ENCODE measurements around the gene SUPT20H. TPM values are rescaled to one million over a fixed set of nuclear protein-coding genes. Genes with fewer than 3 reads are reported as not detected.

SUPT20H gene
- total and polyA plus RNA-seq, 2 donors (not counting 3 experiments of a cell fraction or from before 2014, with no cell fraction given) = 47.2 to 70.7 TPM

DNA sequence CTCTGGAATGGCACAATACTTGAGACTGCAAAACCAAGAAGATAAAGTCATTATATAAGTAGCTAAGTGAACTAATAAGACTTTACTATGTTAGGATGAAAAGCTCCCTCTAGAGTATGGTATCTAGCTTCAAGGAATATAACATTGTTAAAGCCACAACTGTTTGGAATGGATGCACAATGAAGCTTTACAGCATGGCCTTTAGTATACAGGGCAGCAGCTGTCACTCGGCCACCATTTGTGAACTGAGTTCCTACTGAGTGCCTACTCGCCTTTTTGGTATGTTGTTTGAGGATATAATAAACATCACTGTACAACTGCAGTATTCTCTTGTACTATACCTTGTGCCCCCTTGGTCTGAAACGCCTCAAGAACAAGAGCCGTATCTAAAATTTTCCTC is 67.1 kb downstream of the SUPT20H start:
- no peak overlapping the region for H3K27ac ChIP-seq (ENCODE audit: insufficient read depth, low read depth, low read length)
- H3K27me3 ChIP-seq (ENCODE audit: control insufficient read depth in 2 of 2, insufficient read depth in 2 of 2, low read length in 2 of 2) = no peaks in the 10 kb centered on the region
- H3K36me3 ChIP-seq (ENCODE audit: control insufficient read depth in 2 of 2, extremely low read depth in 1 of 2, insufficient read depth in 2 of 2, low read length in 2 of 2) = peaks cover 17 to 40% of the 10 kb centered on the region in 2 experiments
- H3K79me2 ChIP-seq (ENCODE audit: control insufficient read depth, insufficient read depth, low read length) = peaks cover 25% of the 10 kb centered on the region
- H3K9me1 ChIP-seq (replicated peaks; ENCODE audit: control insufficient read depth, extremely low read depth, insufficient read depth, low read length) = no peaks in the 10 kb centered on the region
- peaks cover 9% of the 10 kb centered on the region for H3K4me1 ChIP-seq (ENCODE audit: control insufficient read depth, extremely low read depth, insufficient read depth, low read length)
- intact Hi-C loops (cut with micrococcal nuclease) = no loop called here
- no peak overlapping the region for H2AFZ ChIP-seq (ENCODE audit: low read depth, low read length)
- no peak overlapping the region for H3K9ac ChIP-seq (replicated peaks; ENCODE audit: extremely low read depth, insufficient read depth, low read length)
- CTCF ChIA-PET = interaction anchor here (0.5 to 1.8 kb wide), 3 partner anchors 10 to 184 kb away, joined by 3 to 6 read pairs (median 4); no protein-coding TSS in a partner anchor
- no peak for FAIRE-seq
- no peaks in the 10 kb centered on the region for H3K9me3 ChIP-seq (replicated peaks; ENCODE audit: control insufficient read depth, insufficient read depth, low read length)
- POLR2A ChIA-PET = no interaction called here
- dilution Hi-C loops (cut with MboI; ENCODE audit: extremely low pct_ligation_motif_present, low sequenced_read_pairs) = loop anchor here (25.0 kb wide), 1 partner anchor 130 kb away; no protein-coding TSS in a partner anchor
- no TSS peak for BruUV-seq (replicated peaks)
- no peak overlapping the region for H3K4me2 ChIP-seq (ENCODE audit: insufficient read depth, low read length)
- no peaks in the 10 kb centered on the region for H4K20me1 ChIP-seq (replicated peaks; ENCODE audit: control insufficient read depth, extremely low read depth, insufficient read depth, low read length)
- no peak for TF ChIP-seq GATA2 (IDR thresholded peaks at IDR 0.05; ENCODE audit: insufficient read depth, insufficient read length, low read depth, low read length)
- TF ChIP-seq POLR2AphosphoS5 (IDR thresholded peaks at IDR 0.05; ENCODE audit: insufficient read depth, low read depth, low read length) = no peak
- TF ChIP-seq, protein P1, sequence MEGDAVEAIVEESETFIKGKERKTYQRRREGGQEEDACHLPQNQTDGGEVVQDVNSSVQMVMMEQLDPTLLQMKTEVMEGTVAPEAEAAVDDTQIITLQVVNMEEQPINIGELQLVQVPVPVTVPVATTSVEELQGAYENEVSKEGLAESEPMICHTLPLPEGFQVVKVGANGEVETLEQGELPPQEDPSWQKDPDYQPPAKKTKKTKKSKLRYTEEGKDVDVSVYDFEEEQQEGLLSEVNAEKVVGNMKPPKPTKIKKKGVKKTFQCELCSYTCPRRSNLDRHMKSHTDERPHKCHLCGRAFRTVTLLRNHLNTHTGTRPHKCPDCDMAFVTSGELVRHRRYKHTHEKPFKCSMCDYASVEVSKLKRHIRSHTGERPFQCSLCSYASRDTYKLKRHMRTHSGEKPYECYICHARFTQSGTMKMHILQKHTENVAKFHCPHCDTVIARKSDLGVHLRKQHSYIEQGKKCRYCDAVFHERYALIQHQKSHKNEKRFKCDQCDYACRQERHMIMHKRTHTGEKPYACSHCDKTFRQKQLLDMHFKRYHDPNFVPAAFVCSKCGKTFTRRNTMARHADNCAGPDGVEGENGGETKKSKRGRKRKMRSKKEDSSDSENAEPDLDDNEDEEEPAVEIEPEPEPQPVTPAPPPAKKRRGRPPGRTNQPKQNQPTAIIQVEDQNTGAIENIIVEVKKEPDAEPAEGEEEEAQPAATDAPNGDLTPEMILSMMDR (IDR thresholded peaks at IDR 0.05; ENCODE audit: extremely low read depth in 1 of 2, insufficient read depth in 1 of 2, low read depth in 1 of 2, low read length in 2 of 2) = no peak
- TF ChIP-seq, protein P2, sequence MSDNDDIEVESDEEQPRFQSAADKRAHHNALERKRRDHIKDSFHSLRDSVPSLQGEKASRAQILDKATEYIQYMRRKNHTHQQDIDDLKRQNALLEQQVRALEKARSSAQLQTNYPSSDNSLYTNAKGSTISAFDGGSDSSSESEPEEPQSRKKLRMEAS (IDR thresholded peaks at IDR 0.05; ENCODE audit: insufficient read depth, insufficient read length) = no peak
- no peak for TF ChIP-seq MYC (IDR thresholded peaks at IDR 0.05; ENCODE audit: low read depth, low read length)
- no peak for TF ChIP-seq FOS (IDR thresholded peaks at IDR 0.05; ENCODE audit: borderline replicate concordance, insufficient read depth, low read length)
- no peak for TF ChIP-seq JUN (IDR thresholded peaks at IDR 0.05; ENCODE audit: borderline replicate concordance, insufficient read depth, insufficient read length, low read depth)
- no peak for TF ChIP-seq EZH2 (IDR thresholded peaks at IDR 0.05; ENCODE audit: borderline replicate concordance, low read depth, low read length, severe bottlenecking)
- TF ChIP-seq POLR2A (IDR thresholded peaks at IDR 0.05; ENCODE audit: low read depth, low read length) = no peak
- no peak for DNase-seq (ENCODE audit: low read depth, low spot score)
- H3K4me3 ChIP-seq (replicated peaks in 1 of 3; ENCODE audit: insufficient read depth in 1 of 3, low read depth in 1 of 3, low read length in 3 of 3) = no peak overlapping the region
